ENCODE data around the gene PDE11A.

The PDE11A gene

GRCh38 chr2:177916342-177916741 is 156.2 kb downstream of the PDE11A start:
- DNase-seq = no peak

- DNase-seq = no peak
Observed at GRCh38 chr2:177914247-177914646, 158.3 kb downstream of the PDE11A start.

GRCh38 chr2:177909962-177910361 is 162.6 kb downstream of the PDE11A start:
- DNase-seq = no peak

- DNase-seq = no peak
Observed at GRCh38 chr2:177908824-177909223, 163.8 kb downstream of the PDE11A start.

- no peak for DNase-seq
Observed at GRCh38 chr2:177908182-177908581, 164.4 kb downstream of the PDE11A start.

- DNase-seq = peak; percentile 74
Observed at GRCh38 chr2:177906041-177906718, 166.4 kb downstream of the PDE11A start.

GRCh38 chr2:177905640-177906039 is 166.9 kb downstream of the PDE11A start:
- DNase-seq = no peak

GRCh38 chr2:177902395-177903163 is 170.0 kb downstream of the PDE11A start:
- no peak for DNase-seq

GRCh38 chr2:177900082-177900481 is 172.5 kb downstream of the PDE11A start:
- DNase-seq = no peak

- DNase-seq = no peak
Observed at GRCh38 chr2:177897278-177897677, 175.3 kb downstream of the PDE11A start.

- DNase-seq = no peak
Observed at GRCh38 chr2:177896587-177896986, 176.0 kb downstream of the PDE11A start.

GRCh38 chr2:177894546-177894945 is 178.0 kb downstream of the PDE11A start:
- DNase-seq = no peak

- DNase-seq = no peak
Observed at GRCh38 chr2:177893880-177894279, 178.7 kb downstream of the PDE11A start.

GRCh38 chr2:177891533-177891932 is 181.0 kb downstream of the PDE11A start:
- no peak for DNase-seq

- no peak for DNase-seq
Observed at GRCh38 chr2:177889818-177890460, 182.6 kb downstream of the PDE11A start.

- DNase-seq = no peak
Observed at GRCh38 chr2:177888581-177888980, 184.0 kb downstream of the PDE11A start.

- no peak for DNase-seq
Observed at GRCh38 chr2:177887722-177888121, 184.9 kb downstream of the PDE11A start.

- no peak for DNase-seq
Observed at GRCh38 chr2:177886824-177887223, 185.8 kb downstream of the PDE11A start.

GRCh38 chr2:177885828-177886466 is 186.6 kb downstream of the PDE11A start:
- no peak for DNase-seq

- no peak for DNase-seq
Observed at GRCh38 chr2:177883177-177883576, 189.4 kb downstream of the PDE11A start.

GRCh38 chr2:177882501-177882900 is 190.1 kb downstream of the PDE11A start:
- DNase-seq = no peak

- no peak for DNase-seq
Observed at GRCh38 chr2:177881921-177882320, 190.7 kb downstream of the PDE11A start.

- DNase-seq = no peak
Observed at GRCh38 chr2:177881008-177881747, 191.4 kb downstream of the PDE11A start.

Measured in stimulated activated CD4-positive, alpha-beta T cell treated with anti-CD3 and anti-CD28 coated beads, Interleukin-1b, Interleukin-23, amount 100 ng/mL, for 48 hours (primary cell).